Panc1 (cell line): ENCODE data around the gene OTOL1.

Source experiments
- CTCF ChIP-seq: fragments of 450-650 bp; IDR thresholded peaks from 2 replicates; pipeline ENCODE4 v1.5.1; 2017; ENCODE audit warnings: mild to moderate bottlenecking
- POLR2AphosphoS5 ChIP-seq: IDR thresholded peaks from 2 replicates; pipeline ENCODE4 v1.6.1; 2012; ENCODE audit warnings: mild to moderate bottlenecking, low read depth, low read length, moderate library complexity
- REST ChIP-seq, 2 experiments: IDR thresholded peaks; 2 replicates each; pipeline ENCODE4 v1.6.1; 2011 to 2012; ENCODE audit warnings: low read depth in 2 of 2, control low read depth in 1 of 2, low read length in 1 of 2, mild to moderate bottlenecking in 1 of 2, moderate library complexity in 1 of 2; ENCODE audit not compliant: insufficient read depth in 1 of 2
- SIN3A ChIP-seq: IDR thresholded peaks from 2 replicates; pipeline ENCODE4 v1.6.1; 2012; ENCODE audit warnings: low read depth, mild to moderate bottlenecking, low read length, moderate library complexity, borderline replicate concordance; ENCODE audit not compliant: insufficient read depth

GRCh38 chr3:161510510-161511260, 14.1 kb downstream of the OTOL1 start:
- TF ChIP-seq CTCF (no peak), POLR2AphosphoS5 (no peak), REST (IDR thresholded peaks at IDR 0.05; ENCODE audit: insufficient read depth in 1 of 2, low read depth in 2 of 2, low read length in 1 of 2) (no peak), SIN3A (no peak)
